Tongue (tissue), 3 donors: Measurements from ENCODE around the gene SHC4. TPM values are rescaled to one million over a fixed set of nuclear protein-coding genes. Genes with fewer than 3 reads are reported as not detected.
A peak's percentile ranks its signal among the peaks of the same experiment; 100 is the strongest.
"Not testable (repeated sequence)": the region's sequence is repeated elsewhere in the genome, so short reads cannot be mapped to it uniquely, and the experiment has no call there.

Source experiments
- DNase-seq: peaks from one replicate; pipeline ENCODE4 v3.0.0-alpha.2; 2015
- small RNA-seq: library from RNA; depleted of rRNA; stranded (forward); fragments of <200 nt; gene quantifications from one replicate; pipeline ENCODE3, GENCODE V24; 2014; ENCODE audit warnings: low replicate concordance
- total RNA-seq: library from RNA; depleted of rRNA; stranded (reverse); fragments of >200 nt; gene quantifications from one replicate; pipeline ENCODE4 v1.2.3, GENCODE V29; 2014

SHC4 gene
- total RNA-seq, 1 donor from 2014 or later = 7.7 TPM

DNA sequence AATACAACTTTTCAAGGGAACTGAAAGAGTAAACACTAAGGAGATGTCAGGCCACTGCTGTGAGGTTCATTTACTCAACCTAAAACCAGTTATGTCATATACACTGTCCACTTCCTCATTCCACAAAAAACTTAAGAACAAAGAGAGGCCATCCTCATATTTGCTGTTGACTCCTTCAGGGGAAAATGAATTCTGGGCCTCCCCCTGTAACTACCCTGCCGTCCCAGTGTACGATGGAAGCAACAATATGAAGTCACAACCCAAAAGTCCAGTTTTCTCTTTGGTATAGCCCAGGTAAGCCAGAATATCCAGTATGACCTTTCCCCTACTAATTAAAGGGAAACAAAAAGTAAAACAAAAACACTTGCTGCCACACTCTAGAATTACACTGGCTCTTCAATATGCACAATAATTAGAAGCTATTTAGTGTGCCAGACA is 169.0 kb downstream of the SHC4 start:
- no peak for DNase-seq

DNA sequence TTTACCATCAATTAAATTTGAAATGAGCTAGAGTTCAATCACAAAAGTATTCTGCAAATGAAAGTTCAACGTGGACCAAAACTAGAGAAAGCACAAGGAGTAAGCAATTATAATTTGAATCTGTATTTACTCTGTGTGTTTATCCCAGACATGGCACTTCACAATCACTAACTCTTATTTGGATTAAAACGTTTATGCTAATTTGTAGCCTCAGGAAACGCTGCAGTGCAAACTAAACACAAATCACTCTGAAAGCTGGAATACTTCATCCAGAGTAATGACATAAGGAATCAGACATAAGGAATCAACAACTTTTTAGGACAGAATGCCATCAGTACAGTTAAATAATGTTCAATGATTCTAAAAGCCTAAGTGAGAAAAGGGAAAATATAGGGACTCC is 171.3 kb downstream of the SHC4 start:
- DNase-seq = no peak

DNA sequence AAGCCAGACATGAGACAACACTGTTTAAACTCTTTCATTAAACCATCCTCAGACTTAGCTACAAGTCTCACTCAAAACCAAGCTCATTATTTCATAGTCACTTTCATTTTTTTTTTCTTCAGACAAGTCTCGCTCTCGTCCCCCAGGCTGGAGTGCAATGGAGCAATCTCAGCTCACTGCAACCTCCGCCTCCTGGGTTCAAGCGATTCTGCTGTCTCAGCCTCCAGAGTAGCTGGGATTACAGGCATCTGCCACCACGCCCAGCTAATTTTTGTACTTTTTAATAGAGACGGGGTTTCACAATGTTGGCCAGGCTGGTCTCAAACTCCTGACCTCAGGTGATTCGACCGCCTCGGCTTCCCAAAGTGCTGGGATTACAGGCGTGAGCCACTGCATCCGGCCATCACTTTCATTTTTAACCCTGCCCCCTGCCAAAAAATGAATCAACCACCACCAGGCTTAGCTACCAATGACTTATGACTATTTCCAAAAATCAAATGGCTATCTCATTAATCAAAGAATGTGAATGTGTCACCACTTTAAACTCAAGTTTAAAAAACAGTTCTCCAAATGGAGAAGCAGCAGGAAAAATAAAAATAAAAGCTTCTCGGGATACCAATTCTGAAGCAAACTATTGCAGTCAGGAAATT is 173.1 kb downstream of the SHC4 start:
- DNase-seq = not testable (repeated sequence)

DNA sequence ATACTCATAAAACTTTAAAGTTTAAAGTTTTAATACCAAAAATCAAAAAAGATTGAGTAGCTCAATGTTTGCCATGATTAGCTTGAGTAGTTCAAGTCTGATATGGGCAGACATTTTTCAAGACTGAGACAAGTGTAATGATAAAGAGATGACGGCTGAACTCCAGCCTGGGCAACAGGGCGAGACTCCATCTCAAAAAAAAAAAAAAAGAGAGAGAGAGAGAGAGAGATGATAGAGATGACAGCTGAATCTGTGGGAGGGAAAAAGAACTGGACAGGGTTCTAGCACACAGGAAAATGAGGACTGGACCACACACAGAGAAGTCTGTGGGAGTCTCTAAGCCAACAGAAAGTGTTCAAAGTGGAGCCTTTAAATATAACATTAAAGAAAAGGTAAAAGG is 178.0 kb downstream of the SHC4 start:
- DNase-seq = no peak

DNA sequence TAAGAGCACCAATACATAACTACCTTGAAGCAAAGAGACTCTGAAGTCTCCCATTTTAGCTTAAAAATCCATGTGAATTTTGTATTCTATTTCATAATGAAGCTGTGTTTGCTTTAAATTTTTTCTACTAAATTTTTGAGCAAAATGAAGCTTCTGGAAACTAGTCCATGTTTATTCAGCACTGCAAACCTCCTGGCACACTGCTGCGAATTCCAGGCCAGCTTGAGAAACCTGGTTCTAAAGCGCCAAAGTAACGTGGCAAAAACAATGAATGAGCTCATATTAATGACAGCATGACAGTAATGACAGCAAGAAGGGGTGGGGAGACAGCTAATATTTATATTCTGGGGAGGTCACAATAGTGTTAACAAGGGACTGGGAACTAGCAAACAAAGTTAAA is 178.5 kb downstream of the SHC4 start:
- DNase-seq = peak; percentile 18

DNA sequence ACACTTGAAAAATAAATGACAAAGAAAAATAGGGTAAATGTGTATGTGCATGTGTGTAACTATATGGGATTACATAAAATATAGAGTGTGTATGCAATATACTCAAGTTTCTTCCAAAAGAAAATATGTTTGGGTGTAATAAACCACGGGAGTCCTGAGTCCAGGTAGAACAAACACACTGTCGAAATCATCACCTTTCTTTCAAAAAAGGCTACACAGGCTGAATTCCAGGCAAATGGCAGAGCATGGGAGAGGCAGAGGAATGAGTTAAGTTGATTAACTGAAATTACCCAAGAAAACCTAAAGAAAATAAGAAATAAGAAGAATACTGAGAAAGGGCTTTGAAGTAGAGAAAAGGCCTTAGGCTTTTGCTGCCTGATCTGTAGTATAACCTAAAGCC is 179.0 kb downstream of the SHC4 start:
- DNase-seq = no peak

DNA sequence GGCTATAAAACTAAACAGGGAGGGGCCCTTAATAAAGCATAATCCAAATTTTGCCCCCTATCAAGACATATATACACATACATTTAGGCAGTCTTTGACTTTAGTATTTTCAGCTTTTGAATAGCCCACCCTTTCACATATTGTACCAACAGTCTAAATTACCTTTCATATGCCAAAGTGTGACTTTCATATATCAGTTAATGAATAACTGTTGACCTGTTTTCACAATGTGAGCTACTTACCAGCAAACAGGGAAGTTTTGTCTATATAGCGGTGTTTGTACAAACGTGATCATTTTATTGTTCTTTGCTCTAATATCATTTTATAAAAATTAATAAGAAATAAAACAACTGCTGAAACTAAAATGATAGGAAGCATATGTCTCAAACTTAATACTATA is 180.8 kb downstream of the SHC4 start:
- no peak for DNase-seq

DNA sequence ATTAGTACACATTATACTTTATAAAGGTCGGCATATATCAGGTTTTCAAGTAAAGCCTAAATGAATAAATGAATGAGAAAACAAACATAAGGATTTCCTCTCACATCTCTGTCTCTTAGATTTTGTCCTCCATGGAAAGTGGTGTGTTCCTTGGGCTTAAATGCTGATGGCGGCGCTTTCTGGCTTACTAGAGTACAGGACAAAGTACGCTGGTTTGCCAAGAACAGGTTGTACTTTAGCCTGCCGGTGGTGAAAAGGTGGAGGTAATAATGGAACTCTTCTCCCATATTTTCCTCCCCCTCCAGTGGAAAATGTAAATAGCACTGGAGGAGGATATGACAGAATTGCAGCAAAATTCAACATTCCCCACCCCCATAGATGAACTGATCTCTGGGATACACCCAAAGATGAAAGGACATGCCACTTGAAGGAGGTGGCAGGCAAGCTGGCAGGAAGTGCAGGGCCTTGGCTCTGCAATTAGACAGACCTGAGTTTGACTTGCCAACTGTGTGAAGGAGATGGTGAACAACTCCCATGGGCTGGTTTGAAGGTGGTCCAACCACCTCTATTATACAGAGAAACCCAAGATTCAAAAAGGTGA is 182.1 kb downstream of the SHC4 start:
- no peak for DNase-seq

DNA sequence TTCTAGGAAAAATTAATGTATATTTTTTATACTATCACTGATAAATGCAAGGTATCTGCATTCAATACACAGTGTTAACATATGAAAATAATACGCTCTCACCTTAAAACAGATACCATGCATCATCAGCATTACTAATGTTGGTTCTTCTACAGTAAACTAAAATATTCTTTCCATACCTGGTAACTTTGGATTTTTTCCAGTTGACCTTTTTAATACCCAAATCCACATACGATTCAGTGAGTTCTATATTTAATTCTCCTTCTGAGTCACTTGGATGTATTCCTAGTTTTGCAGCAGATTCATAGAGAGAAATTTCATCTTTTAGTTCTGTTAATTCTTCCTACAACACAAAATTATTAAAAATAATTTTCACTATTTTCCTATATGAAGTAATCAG is 182.7 kb downstream of the SHC4 start:
- DNase-seq = no peak

DNA sequence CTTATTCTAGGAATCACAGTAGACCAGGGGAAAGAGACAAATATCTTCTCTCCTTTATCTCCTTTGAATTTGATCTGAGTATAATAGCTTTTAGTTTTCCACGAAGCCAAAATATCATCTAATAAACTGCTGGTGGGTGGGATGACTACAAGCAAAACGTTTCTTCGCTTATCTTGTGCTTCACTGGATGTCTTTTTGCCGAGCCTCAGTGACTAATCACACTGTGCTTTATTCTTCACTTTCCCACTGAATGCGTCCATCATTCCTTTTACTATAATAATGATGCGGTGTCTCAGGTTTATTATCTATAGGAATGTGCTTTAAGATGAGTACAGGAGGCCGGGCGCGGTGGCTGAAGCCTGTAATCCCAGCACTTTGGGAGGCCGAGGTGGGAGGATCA is 185.4 kb downstream of the SHC4 start:
- DNase-seq = no peak

DNA sequence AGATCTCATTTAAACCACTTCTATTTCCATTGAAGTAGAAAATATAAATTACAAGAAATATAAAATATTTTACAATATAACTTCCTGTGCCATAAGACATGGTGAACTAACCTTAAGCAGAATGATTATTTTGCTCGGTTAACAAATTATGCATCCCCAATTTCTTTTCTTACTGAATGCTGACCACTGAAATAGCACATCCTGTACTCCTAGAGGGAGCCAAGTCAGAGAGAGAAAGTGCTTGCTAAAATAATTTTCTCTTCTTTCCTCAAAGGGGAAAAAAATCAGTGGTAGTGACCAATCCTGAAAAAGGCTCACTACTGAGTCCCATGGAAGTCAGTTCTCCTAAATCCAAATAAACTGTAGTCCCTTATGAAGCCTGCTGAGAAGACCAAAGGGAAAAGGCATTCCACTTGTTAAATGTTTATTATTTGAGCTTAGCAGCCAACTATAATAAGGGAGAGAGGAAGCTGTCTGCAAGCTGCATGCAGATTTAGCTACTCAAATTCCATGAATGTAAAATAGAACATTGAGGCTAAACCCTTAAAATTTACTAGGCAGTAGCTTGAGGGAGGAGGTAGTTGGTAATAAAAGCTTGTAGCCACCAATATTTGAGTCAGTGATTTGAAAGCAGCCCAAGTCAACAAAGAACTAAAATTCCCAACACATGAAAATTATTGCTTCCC is 185.9 kb downstream of the SHC4 start:
- no peak for DNase-seq

DNA sequence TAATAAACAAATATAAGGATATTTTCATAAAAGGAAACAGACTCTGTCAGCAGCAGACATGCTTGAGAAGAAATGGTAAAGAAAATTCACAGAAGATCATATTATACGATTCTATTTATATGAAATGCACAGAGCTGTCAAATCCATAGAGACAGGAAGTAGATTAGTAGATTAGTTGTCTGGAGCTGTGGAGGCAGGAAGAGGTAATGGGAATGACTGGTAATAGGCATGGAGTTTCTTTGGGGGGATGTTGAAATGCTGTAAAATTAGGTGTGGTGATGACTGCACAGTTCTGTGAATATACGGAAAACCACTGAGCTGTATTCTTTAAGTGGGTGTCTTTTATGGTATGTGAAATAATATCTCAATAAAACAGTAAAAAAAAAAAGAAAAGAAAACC is 188.2 kb downstream of the SHC4 start:
- DNase-seq = no peak

DNA sequence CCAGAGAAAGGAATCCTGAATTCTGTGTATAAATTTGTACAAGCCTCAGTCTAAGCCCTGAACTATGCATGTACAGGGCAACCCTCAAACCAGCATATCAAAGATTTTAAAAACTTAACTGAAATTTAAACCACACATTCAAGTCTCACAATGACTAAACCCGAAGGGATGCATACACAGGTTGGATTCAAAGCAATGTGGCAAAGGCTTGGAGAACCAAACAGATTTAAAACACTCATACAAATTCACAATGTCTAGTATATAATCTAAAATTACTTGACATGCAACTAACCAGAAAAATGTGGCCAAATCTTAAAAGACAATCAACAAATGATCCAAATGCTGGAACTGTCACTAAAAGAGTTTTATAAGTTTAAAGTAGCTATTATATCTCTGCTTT is 189.2 kb downstream of the SHC4 start:
- DNase-seq = no peak

Small RNAs within 50 kb of the gene (small RNA-seq; reads per million reads assigned to genes)
- not detected for gene RF00019

Other genes with a start within 250 kb of the SHC4 start
- gene CEP152, start 152.8 kb downstream of the SHC4 start, total RNA-seq = 6.2 TPM
- gene EID1, start 85.8 kb downstream of the SHC4 start, total RNA-seq = 240 TPM
- gene SECISBP2L, start 82.5 kb upstream of the SHC4 start, total RNA-seq = 50.5 TPM
- 121 TPM for gene COPS2, start 191.7 kb upstream of the SHC4 start, total RNA-seq
- 45.1 TPM for gene GALK2, start 206.3 kb upstream of the SHC4 start, total RNA-seq